ENCODE measurements around the gene BNIP5. TPM values are rescaled to one million over a fixed set of nuclear protein-coding genes. Genes with fewer than 3 reads are reported as not detected.

The BNIP5 gene
- total and polyA plus RNA-seq, 4 donors, result not detected

DNA sequence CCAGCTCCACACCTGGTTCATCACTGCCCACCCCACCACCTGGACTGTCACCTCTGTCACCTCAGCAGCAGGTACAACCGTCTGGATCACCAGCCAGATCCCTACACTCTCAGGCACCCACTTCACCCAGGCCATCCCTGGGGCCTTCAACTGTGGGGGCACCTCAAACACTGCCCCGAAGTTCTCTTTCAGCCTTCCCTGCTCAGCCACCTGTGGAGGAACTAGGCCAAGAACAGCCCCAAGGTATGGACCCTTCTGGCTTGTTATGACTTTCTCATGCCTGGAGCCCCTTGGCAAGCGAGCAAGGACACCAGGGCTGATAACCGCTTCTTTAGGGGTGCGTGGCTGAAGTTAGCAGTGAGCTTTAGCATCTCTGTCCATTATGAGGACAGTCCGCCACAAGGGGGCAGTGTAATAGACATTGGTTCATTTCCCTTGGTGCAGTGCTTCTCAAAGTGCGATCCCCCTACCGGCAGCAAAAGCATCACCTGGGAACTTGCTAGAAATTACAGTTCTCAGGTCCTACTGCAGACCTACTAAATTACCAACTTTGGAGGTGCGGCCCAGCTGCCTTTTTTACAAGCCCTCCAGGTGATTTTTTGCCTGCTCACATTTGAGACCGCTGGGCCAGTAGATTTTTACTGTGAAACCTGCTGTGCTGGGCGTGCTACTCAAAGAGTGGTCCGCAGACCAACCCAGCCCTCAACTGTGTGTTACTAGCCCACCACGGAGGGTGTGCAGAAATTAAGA is 34.3 kb downstream of the BNIP5 start:
- peak; percentile 94 for DNase-seq (ENCODE audit: low spot score)
- Histone ChIP-seq H3K9me3 (ENCODE audit: control insufficient read depth in 4 of 4, low read length in 3 of 4) (no peaks in the 10 kb centered on the region), H3K36me3 (ENCODE audit: control insufficient read depth in 4 of 4, insufficient read depth in 3 of 4, low read depth in 1 of 4, low read length in 3 of 4) (no peaks in the 10 kb centered on the region), H3K27me3 (ENCODE audit: control insufficient read depth in 4 of 4, insufficient read depth in 4 of 4, low read length in 3 of 4) (no peaks in the 10 kb centered on the region), H3K4me1 (ENCODE audit: control insufficient read depth in 4 of 4, insufficient read depth in 4 of 4, low read length in 3 of 4) (no peaks in the 10 kb centered on the region), H3K9ac (ENCODE audit: low read depth in 1 of 2, low read length in 2 of 2) (no peak overlapping the region), H3K27ac (ENCODE audit: low read depth in 1 of 2, low read length in 2 of 2) (no peak overlapping the region), H3K4me3 (ENCODE audit: low read depth in 1 of 3, low read length in 3 of 3) (no peak overlapping the region)
- TF ChIP-seq SP1 (IDR thresholded peaks at IDR 0.05) (no peak), RAD21 (IDR thresholded peaks at IDR 0.05) (peak; percentile 87 to 90), HNF4G (IDR thresholded peaks at IDR 0.05) (no peak)
- TF ChIP-seq, protein P1, sequence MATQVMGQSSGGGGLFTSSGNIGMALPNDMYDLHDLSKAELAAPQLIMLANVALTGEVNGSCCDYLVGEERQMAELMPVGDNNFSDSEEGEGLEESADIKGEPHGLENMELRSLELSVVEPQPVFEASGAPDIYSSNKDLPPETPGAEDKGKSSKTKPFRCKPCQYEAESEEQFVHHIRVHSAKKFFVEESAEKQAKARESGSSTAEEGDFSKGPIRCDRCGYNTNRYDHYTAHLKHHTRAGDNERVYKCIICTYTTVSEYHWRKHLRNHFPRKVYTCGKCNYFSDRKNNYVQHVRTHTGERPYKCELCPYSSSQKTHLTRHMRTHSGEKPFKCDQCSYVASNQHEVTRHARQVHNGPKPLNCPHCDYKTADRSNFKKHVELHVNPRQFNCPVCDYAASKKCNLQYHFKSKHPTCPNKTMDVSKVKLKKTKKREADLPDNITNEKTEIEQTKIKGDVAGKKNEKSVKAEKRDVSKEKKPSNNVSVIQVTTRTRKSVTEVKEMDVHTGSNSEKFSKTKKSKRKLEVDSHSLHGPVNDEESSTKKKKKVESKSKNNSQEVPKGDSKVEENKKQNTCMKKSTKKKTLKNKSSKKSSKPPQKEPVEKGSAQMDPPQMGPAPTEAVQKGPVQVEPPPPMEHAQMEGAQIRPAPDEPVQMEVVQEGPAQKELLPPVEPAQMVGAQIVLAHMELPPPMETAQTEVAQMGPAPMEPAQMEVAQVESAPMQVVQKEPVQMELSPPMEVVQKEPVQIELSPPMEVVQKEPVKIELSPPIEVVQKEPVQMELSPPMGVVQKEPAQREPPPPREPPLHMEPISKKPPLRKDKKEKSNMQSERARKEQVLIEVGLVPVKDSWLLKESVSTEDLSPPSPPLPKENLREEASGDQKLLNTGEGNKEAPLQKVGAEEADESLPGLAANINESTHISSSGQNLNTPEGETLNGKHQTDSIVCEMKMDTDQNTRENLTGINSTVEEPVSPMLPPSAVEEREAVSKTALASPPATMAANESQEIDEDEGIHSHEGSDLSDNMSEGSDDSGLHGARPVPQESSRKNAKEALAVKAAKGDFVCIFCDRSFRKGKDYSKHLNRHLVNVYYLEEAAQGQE (IDR thresholded peaks at IDR 0.05), result no peak
- TF ChIP-seq, protein P2, sequence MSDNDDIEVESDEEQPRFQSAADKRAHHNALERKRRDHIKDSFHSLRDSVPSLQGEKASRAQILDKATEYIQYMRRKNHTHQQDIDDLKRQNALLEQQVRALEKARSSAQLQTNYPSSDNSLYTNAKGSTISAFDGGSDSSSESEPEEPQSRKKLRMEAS (IDR thresholded peaks at IDR 0.05), result no peak
- TF ChIP-seq, protein P3, sequence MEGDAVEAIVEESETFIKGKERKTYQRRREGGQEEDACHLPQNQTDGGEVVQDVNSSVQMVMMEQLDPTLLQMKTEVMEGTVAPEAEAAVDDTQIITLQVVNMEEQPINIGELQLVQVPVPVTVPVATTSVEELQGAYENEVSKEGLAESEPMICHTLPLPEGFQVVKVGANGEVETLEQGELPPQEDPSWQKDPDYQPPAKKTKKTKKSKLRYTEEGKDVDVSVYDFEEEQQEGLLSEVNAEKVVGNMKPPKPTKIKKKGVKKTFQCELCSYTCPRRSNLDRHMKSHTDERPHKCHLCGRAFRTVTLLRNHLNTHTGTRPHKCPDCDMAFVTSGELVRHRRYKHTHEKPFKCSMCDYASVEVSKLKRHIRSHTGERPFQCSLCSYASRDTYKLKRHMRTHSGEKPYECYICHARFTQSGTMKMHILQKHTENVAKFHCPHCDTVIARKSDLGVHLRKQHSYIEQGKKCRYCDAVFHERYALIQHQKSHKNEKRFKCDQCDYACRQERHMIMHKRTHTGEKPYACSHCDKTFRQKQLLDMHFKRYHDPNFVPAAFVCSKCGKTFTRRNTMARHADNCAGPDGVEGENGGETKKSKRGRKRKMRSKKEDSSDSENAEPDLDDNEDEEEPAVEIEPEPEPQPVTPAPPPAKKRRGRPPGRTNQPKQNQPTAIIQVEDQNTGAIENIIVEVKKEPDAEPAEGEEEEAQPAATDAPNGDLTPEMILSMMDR (IDR thresholded peaks at IDR 0.05; ENCODE audit: low read depth, low read length, missing input control), result peak; percentile 97
- WGBS, result 32% methylated on average over 13 of the region's 13 CpGs

DNA sequence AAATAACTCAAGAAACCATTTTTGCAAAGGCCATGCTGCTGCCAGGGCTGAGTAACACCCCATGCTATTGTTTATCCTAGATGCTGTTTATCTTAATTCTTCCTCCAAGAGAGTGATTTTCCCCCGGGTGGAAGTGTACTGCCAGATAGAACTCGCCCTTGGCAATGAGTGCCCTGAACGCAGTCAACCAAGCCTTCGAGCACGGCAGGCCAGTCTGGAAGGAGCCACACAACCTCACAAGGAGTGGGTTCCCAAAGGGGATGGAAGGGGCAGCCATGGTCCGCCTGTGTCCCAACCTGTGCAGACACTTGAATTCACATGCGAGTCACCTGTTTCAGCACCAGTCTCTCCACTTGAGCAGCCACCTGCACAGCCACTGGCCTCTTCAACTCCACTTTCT is 34.9 kb downstream of the BNIP5 start:
- Histone ChIP-seq H3K4me3 (ENCODE audit: low read depth in 1 of 3, low read length in 3 of 3) (no peak overlapping the region), H3K27me3 (ENCODE audit: control insufficient read depth in 4 of 4, insufficient read depth in 4 of 4, low read length in 3 of 4) (no peaks in the 10 kb centered on the region), H3K36me3 (ENCODE audit: control insufficient read depth in 4 of 4, insufficient read depth in 3 of 4, low read depth in 1 of 4, low read length in 3 of 4) (no peaks in the 10 kb centered on the region), H3K9ac (ENCODE audit: low read depth in 1 of 2, low read length in 2 of 2) (no peak overlapping the region), H3K4me1 (ENCODE audit: control insufficient read depth in 4 of 4, insufficient read depth in 4 of 4, low read length in 3 of 4) (no peaks in the 10 kb centered on the region), H3K27ac (ENCODE audit: low read depth in 1 of 2, low read length in 2 of 2) (no peak overlapping the region), H3K9me3 (ENCODE audit: control insufficient read depth in 4 of 4, low read length in 3 of 4) (no peaks in the 10 kb centered on the region)
- TF ChIP-seq FOXA1 (IDR thresholded peaks at IDR 0.05) (no peak), TAF1 (conservative IDR thresholded peaks at IDR 0.05) (no peak), SP1 (IDR thresholded peaks at IDR 0.05) (no peak), RXRA (IDR thresholded peaks at IDR 0.05) (no peak), FOXA2 (IDR thresholded peaks at IDR 0.05) (no peak), RAD21 (IDR thresholded peaks at IDR 0.05) (no peak)
- TF ChIP-seq, protein P4, sequence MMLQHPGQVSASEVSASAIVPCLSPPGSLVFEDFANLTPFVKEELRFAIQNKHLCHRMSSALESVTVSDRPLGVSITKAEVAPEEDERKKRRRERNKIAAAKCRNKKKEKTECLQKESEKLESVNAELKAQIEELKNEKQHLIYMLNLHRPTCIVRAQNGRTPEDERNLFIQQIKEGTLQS (IDR thresholded peaks at IDR 0.05), result no peak
- no peak for DNase-seq (ENCODE audit: low spot score)
- WGBS, result 62% methylated on average over 7 of the region's 7 CpGs

Data from liver (tissue), 9 donors.